GM19351 (cell line): ENCODE results near the gene TTC22.

Experiments used
- ATAC-seq: cut with Tn5 transposase; IDR thresholded peaks from one replicate; pipeline ENCODE4 v1.9.1; 2021; ENCODE audit warnings: mild to moderate bottlenecking, moderate library complexity; ENCODE audit not compliant: unreplicated experiment

TTC22 gene

GRCh38 chr1:54754045-54754444, 47.1 kb downstream of the TTC22 start:
- no peak for ATAC-seq

GRCh38 chr1:54751426-54751825, 49.7 kb downstream of the TTC22 start:
- ATAC-seq: no peak

GRCh38 chr1:54750596-54750995, 50.5 kb downstream of the TTC22 start:
- ATAC-seq: no peak

GRCh38 chr1:54748094-54748835, 52.9 kb downstream of the TTC22 start:
- ATAC-seq: no peak

- no peak for ATAC-seq
These were observed 55.3 kb downstream of the TTC22 start for GRCh38 chr1:54745864-54746263.

GRCh38 chr1:54745274-54745673, 55.8 kb downstream of the TTC22 start:
- no peak for ATAC-seq

GRCh38 chr1:54744696-54745095, 56.4 kb downstream of the TTC22 start:
- ATAC-seq: no peak

- ATAC-seq: no peak
These were observed 57.5 kb downstream of the TTC22 start for GRCh38 chr1:54743416-54744226.

GRCh38 chr1:54742282-54742681, 58.8 kb downstream of the TTC22 start:
- no peak for ATAC-seq

GRCh38 chr1:54741531-54741930, 59.6 kb downstream of the TTC22 start:
- no peak for ATAC-seq

GRCh38 chr1:54738244-54738643, 62.9 kb downstream of the TTC22 start:
- ATAC-seq: no peak

GRCh38 chr1:54736685-54737084, 64.4 kb downstream of the TTC22 start:
- no peak for ATAC-seq
